ENCODE data around the gene REC114. TPM values are rescaled to one million over a fixed set of nuclear protein-coding genes. Genes with fewer than 3 reads are reported as not detected.

REC114 gene
- total and polyA plus RNA-seq, 2 of the 8 experiments (the other 6 are each of a cell fraction or from before 2014, with no cell fraction given): 0.12 TPM; not detected in 1

- CTCF ChIA-PET (ENCODE audit: partially characterized antibody): interaction anchor here (0.6 to 7.4 kb wide), 9 partner anchors 11 to 1151 kb away, joined by 3 to 42 read pairs (median 5); no protein-coding TSS in a partner anchor
- Histone ChIP-seq H2BK5ac (ENCODE audit: low read depth, low read length) (no peak overlapping the region), H4K8ac (ENCODE audit: extremely low read depth, insufficient read depth, low read length) (no peak overlapping the region), H3K23me2 (ENCODE audit: low read depth, low read length) (no peaks in the 10 kb centered on the region), H4K5ac (ENCODE audit: insufficient read length, low read depth, low read length) (no peak overlapping the region), H3K9me3 (ENCODE audit: insufficient read depth in 2 of 2, low read depth in 1 of 2, low read length in 1 of 2) (no peaks in the 10 kb centered on the region), H2BK12ac (ENCODE audit: low read depth, low read length) (no peak overlapping the region), H3K9ac (replicated peaks in 1 of 4; ENCODE audit: extremely low read depth in 1 of 4, low read depth in 3 of 4, low read length in 3 of 4) (no peak overlapping the region), H3K79me2 (ENCODE audit: control insufficient read depth in 1 of 2, insufficient read depth in 2 of 2, low read length in 2 of 2) (peaks cover 21 to 97% of the 10 kb centered on the region in 2 experiments), H2BK15ac (ENCODE audit: low read length) (no peak overlapping the region), H2BK120ac (replicated peaks; ENCODE audit: low read depth, low read length) (no peak overlapping the region), H3K18ac (ENCODE audit: extremely low read depth, low read length) (no peak overlapping the region), H2AK5ac (ENCODE audit: low read depth, low read length) (no peak overlapping the region), H3K27ac (ENCODE audit: low read depth, low read length) (no peak overlapping the region), H4K20me1 (replicated peaks in 1 of 2; ENCODE audit: control insufficient read depth in 1 of 2, insufficient read depth in 2 of 2, low read length in 2 of 2) (peaks cover 15 to 28% of the 10 kb centered on the region in 2 experiments), H3K4me3 (ENCODE audit: extremely low read depth in 1 of 4, insufficient read depth in 2 of 4, low read depth in 3 of 4, low read length in 4 of 4) (no peak overlapping the region), H2BK20ac (ENCODE audit: low read length) (no peak overlapping the region), H3K4me1 (replicated peaks in 1 of 4; ENCODE audit: control insufficient read depth in 3 of 4, insufficient read depth in 4 of 4, low read length in 3 of 4) (peaks cover 2 to 10% (median 8%) of the 10 kb centered on the region in 4 experiments; a peak in 5 of 7 replicates), H3K27me3 (replicated peaks in 1 of 4; ENCODE audit: control insufficient read depth in 3 of 4, extremely low read depth in 1 of 4, insufficient read depth in 3 of 4, low read length in 3 of 4) (no peaks in the 10 kb centered on the region), H2AFZ (ENCODE audit: low read length) (no peak overlapping the region), H3K23ac (ENCODE audit: insufficient read length) (no peak overlapping the region), H3K14ac (ENCODE audit: insufficient read length) (no peak overlapping the region), H3K4me2 (ENCODE audit: insufficient read depth in 1 of 2, low read depth in 2 of 2, low read length in 2 of 2) (no peak overlapping the region), H4K91ac (replicated peaks; ENCODE audit: insufficient read length, low read length) (no peak overlapping the region), H3K36me3 (ENCODE audit: control insufficient read depth in 2 of 4, insufficient read depth in 4 of 4, low read length in 3 of 4) (no peaks in the 10 kb centered on the region; a peak in 1 of 8 replicates), H3K56ac (replicated peaks; ENCODE audit: insufficient read length, low read depth, low read length) (no peak overlapping the region), H3K4ac (replicated peaks; ENCODE audit: insufficient read length, low read depth, low read length) (no peak overlapping the region), H3K79me1 (ENCODE audit: low read depth, low read length) (peaks cover 3% of the 10 kb centered on the region; the same call in 1 of the 2 replicates)
- no peak for FAIRE-seq
- DNase-seq (ENCODE audit: low read depth in 1 of 2, low spot score in 2 of 2): no peak
- POLR2A ChIA-PET (ENCODE audit: partially characterized antibody): interaction anchor here (1.4 to 2.9 kb wide), 2 partner anchors 10 to 13 kb away, joined by 3 to 12 read pairs; no protein-coding TSS in a partner anchor
- WGBS, 2 experiments (ENCODE audit: extremely low coverage in 1 of 2, insufficient coverage in 1 of 2, insufficient read length in 1 of 2, insufficient replicate concordance in 2 of 2, low coverage in 1 of 2, low lambda C conversion rate in 2 of 2, missing lambda C conversion rate in 1 of 2): 85% methylated on average over 2 of the region's 2 CpGs; no CpG with 5 or more reads in 1 of the 2 experiments
- TF ChIP-seq RNF2 (IDR thresholded peaks at IDR 0.05; ENCODE audit: borderline replicate concordance, low read depth, low read length, missing control alignments, poor library complexity, severe bottlenecking): no peak
- TF ChIP-seq SIX5 (IDR thresholded peaks at IDR 0.05; ENCODE audit: low read depth, low read length): no peak
- no peak for TF ChIP-seq CBX5 (IDR thresholded peaks at IDR 0.05; ENCODE audit: low read depth, low read length)
- no peak for TF ChIP-seq NANOG (IDR thresholded peaks at IDR 0.05; ENCODE audit: insufficient read depth, low read depth, low read length, poor library complexity, severe bottlenecking)
- TF ChIP-seq RBBP5 (IDR thresholded peaks at IDR 0.05; ENCODE audit: borderline replicate concordance, low read depth, low read length): no peak
- TF ChIP-seq HDAC2 (IDR thresholded peaks at IDR 0.05; ENCODE audit: borderline replicate concordance in 1 of 2, low read depth in 2 of 2, low read length in 2 of 2): no peak
- no peak for TF ChIP-seq BACH1 (IDR thresholded peaks at IDR 0.05; ENCODE audit: low read length)
- no peak for TF ChIP-seq SP4 (IDR thresholded peaks at IDR 0.05; ENCODE audit: low read length)
- TF ChIP-seq KDM1A (IDR thresholded peaks at IDR 0.05; ENCODE audit: borderline replicate concordance, low read length): no peak
- TF ChIP-seq BRCA1 (IDR thresholded peaks at IDR 0.05; ENCODE audit: low read depth, low read length): no peak
- no peak for TF ChIP-seq TAF7 (optimal IDR thresholded peaks at IDR 0.05; ENCODE audit: borderline replicate concordance, low read depth, low read length)
- no peak for TF ChIP-seq GTF2F1 (IDR thresholded peaks at IDR 0.05; ENCODE audit: borderline replicate concordance, low read depth, low read length)
- no peak for TF ChIP-seq RFX5 (IDR thresholded peaks at IDR 0.05; ENCODE audit: borderline replicate concordance, low read depth, low read length)
Measured at GRCh38 chr15:73607405-73607804, 164.4 kb downstream of the REC114 start.
